ENCODE measurements around the gene KSR2.

KSR2 gene

GRCh38 chr12:117743761-117744160 lies 225.0 kb downstream of the KSR2 start:
- no peaks in the 10 kb centered on the region for H3K9me3 ChIP-seq (ENCODE audit: control insufficient read depth, insufficient read depth, low read depth, low read length)
- TF ChIP-seq ZBTB20 (tag by site-specific recombination; IDR thresholded peaks at IDR 0.05) = no peak
- no peak for TF ChIP-seq ZNF510 (tag by site-specific recombination; IDR thresholded peaks at IDR 0.05; ENCODE audit: insufficient replicate concordance)
- TF ChIP-seq, protein P1, sequence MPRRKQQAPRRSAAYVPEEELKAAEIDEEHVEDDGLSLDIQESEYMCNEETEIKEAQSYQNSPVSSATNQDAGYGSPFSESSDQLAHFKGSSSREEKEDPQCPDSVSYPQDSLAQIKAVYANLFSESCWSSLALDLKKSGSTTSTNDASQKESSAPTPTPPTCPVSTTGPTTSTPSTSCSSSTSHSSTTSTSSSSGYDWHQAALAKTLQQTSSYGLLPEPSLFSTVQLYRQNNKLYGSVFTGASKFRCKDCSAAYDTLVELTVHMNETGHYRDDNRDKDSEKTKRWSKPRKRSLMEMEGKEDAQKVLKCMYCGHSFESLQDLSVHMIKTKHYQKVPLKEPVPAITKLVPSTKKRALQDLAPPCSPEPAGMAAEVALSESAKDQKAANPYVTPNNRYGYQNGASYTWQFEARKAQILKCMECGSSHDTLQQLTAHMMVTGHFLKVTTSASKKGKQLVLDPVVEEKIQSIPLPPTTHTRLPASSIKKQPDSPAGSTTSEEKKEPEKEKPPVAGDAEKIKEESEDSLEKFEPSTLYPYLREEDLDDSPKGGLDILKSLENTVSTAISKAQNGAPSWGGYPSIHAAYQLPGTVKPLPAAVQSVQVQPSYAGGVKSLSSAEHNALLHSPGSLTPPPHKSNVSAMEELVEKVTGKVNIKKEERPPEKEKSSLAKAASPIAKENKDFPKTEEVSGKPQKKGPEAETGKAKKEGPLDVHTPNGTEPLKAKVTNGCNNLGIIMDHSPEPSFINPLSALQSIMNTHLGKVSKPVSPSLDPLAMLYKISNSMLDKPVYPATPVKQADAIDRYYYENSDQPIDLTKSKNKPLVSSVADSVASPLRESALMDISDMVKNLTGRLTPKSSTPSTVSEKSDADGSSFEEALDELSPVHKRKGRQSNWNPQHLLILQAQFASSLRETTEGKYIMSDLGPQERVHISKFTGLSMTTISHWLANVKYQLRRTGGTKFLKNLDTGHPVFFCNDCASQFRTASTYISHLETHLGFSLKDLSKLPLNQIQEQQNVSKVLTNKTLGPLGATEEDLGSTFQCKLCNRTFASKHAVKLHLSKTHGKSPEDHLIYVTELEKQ (tag by site-specific recombination; IDR thresholded peaks at IDR 0.05; ENCODE audit: borderline replicate concordance) = no peak
- no peak for TF ChIP-seq MZF1 (tag by site-specific recombination; IDR thresholded peaks at IDR 0.05; ENCODE audit: borderline replicate concordance)
- TF ChIP-seq KLF9 (tag by site-specific recombination; IDR thresholded peaks at IDR 0.05; ENCODE audit: low read depth) = no peak
- no peak for TF ChIP-seq PRDM4 (tag by site-specific recombination; IDR thresholded peaks at IDR 0.05)
- no peak for TF ChIP-seq HOXA7 (CRISPR knock-in tag; IDR thresholded peaks at IDR 0.05; ENCODE audit: borderline replicate concordance)
- no peak for TF ChIP-seq HOXD13 (CRISPR knock-in tag; IDR thresholded peaks at IDR 0.05; ENCODE audit: borderline replicate concordance)
- TF ChIP-seq ZFP3 (tag by site-specific recombination; IDR thresholded peaks at IDR 0.05; ENCODE audit: low read depth) = no peak
- no peak for TF ChIP-seq ZNF366 (tag by site-specific recombination; conservative IDR thresholded peaks at IDR 0.05)
- no peak for TF ChIP-seq ZNF335 (tag by site-specific recombination; conservative IDR thresholded peaks at IDR 0.05)
- TF ChIP-seq BCL11A (tag by site-specific recombination; IDR thresholded peaks at IDR 0.05; ENCODE audit: low read depth) = no peak
- no peak for TF ChIP-seq ZBTB17 (tag by site-specific recombination; IDR thresholded peaks at IDR 0.05)
- TF ChIP-seq ZNF768 (tag by site-specific recombination; IDR thresholded peaks at IDR 0.05) = no peak
- no peak for TF ChIP-seq SP7 (tag by site-specific recombination; IDR thresholded peaks at IDR 0.05)
- no peak for TF ChIP-seq PBX3 (CRISPR knock-in tag; IDR thresholded peaks at IDR 0.05)
- no peak for TF ChIP-seq ZNF785 (tag by site-specific recombination; IDR thresholded peaks at IDR 0.05)
- no peak for TF ChIP-seq ZNF341 (tag by site-specific recombination; IDR thresholded peaks at IDR 0.05; ENCODE audit: low read depth)
- TF ChIP-seq, protein P2, sequence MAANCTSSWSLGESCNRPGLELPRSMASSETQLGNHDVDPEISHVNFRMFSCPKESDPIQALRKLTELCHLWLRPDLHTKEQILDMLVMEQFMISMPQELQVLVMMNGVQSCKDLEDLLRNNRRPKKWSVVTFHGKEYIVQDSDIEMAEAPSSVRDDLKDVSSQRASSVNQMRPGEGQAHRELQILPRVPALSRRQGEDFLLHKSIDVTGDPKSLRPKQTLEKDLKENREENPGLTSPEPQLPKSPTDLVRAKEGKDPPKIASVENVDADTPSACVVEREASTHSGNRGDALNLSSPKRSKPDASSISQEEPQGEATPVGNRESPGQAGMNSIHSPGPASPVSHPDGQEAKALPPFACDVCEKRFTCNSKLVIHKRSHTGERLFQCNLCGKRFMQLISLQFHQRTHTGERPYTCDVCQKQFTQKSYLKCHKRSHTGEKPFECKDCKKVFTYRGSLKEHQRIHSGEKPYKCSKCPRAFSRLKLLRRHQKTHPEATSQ (tag by site-specific recombination; IDR thresholded peaks at IDR 0.05) = no peak
- no peak for TF ChIP-seq ZNF530 (tag by site-specific recombination; IDR thresholded peaks at IDR 0.05; ENCODE audit: low read depth)
- no peak overlapping the region for H3K4me3 ChIP-seq (ENCODE audit: low read depth, low read length)
- ChIA-PET POLR2A (no interaction called here), CTCF (no interaction called here)
- no peak overlapping the region for H3K27ac ChIP-seq (ENCODE audit: extremely low read depth, low read depth, low read length)
- H3K4me1 ChIP-seq (ENCODE audit: control insufficient read depth, insufficient read depth, low read length) = no peaks in the 10 kb centered on the region
- H3K36me3 ChIP-seq (ENCODE audit: control insufficient read depth in 2 of 2, insufficient read depth in 1 of 2, low read length in 2 of 2) = no peaks in the 10 kb centered on the region

All from HEK293 (cell line).